ENCODE data around the gene PACRG.

- TF ChIP-seq EZH2 (IDR thresholded peaks at IDR 0.05; ENCODE audit: low read length) (no peak), CTCF (optimal IDR thresholded peaks at IDR 0.05 in 1 of 3, IDR thresholded peaks at IDR 0.05 in 1 of 3, conservative IDR thresholded peaks at IDR 0.05 in 1 of 3; ENCODE audit: extremely low read depth in 1 of 3, insufficient read depth in 2 of 3, low read length in 3 of 3) (no peak)
These were observed 453.9 kb downstream of the PACRG start for GRCh38 chr6:163181666-163182180.
